Measurements from ENCODE around the gene FAAH.

FAAH gene

GRCh38 chr1:46447499-46448108, 53.5 kb downstream of the FAAH start:
- TF ChIP-seq CTCF (IDR thresholded peaks at IDR 0.05; ENCODE audit: poor library complexity, severe bottlenecking), result no peak
- H3K36me3 ChIP-seq (ENCODE audit: low read depth), result no peaks in the 10 kb centered on the region
- ATAC-seq (ENCODE audit: low read depth) (no peak), DNase-seq (ENCODE audit: low spot score) (no peak)
- H3K9me3 ChIP-seq (ENCODE audit: severe bottlenecking), result no peaks in the 10 kb centered on the region
- H3K4me3 ChIP-seq (ENCODE audit: severe bottlenecking), result no peak overlapping the region
- no peaks in the 10 kb centered on the region for H3K4me1 ChIP-seq (ENCODE audit: insufficient read depth, poor library complexity, severe bottlenecking)
- no peak overlapping the region for H3K27ac ChIP-seq (ENCODE audit: poor library complexity, severe bottlenecking)
- H3K27me3 ChIP-seq (ENCODE audit: insufficient read depth, poor library complexity, severe bottlenecking), result peaks cover 25% of the 10 kb centered on the region

- H3K27ac ChIP-seq (ENCODE audit: poor library complexity, severe bottlenecking), result no peak overlapping the region
- H3K27me3 ChIP-seq (ENCODE audit: insufficient read depth, poor library complexity, severe bottlenecking), result peaks cover 25% of the 10 kb centered on the region
- TF ChIP-seq CTCF (IDR thresholded peaks at IDR 0.05; ENCODE audit: poor library complexity, severe bottlenecking), result no peak
- H3K4me1 ChIP-seq (ENCODE audit: insufficient read depth, poor library complexity, severe bottlenecking), result no peaks in the 10 kb centered on the region
- no peak overlapping the region for H3K4me3 ChIP-seq (ENCODE audit: severe bottlenecking)
- H3K36me3 ChIP-seq (ENCODE audit: low read depth), result no peaks in the 10 kb centered on the region
- no peaks in the 10 kb centered on the region for H3K9me3 ChIP-seq (ENCODE audit: severe bottlenecking)
- DNase-seq (ENCODE audit: low spot score) (no peak), ATAC-seq (ENCODE audit: low read depth) (no peak)
Measured at GRCh38 chr1:46448109-46448911, 54.2 kb downstream of the FAAH start.

- H3K27ac ChIP-seq (ENCODE audit: poor library complexity, severe bottlenecking), result no peak overlapping the region
- no peak for DNase-seq (ENCODE audit: low spot score)
- H3K36me3 ChIP-seq (ENCODE audit: low read depth), result no peaks in the 10 kb centered on the region
- H3K4me1 ChIP-seq (ENCODE audit: insufficient read depth, poor library complexity, severe bottlenecking), result no peaks in the 10 kb centered on the region
- H3K4me3 ChIP-seq (ENCODE audit: severe bottlenecking), result no peak overlapping the region
- peaks cover 25% of the 10 kb centered on the region for H3K27me3 ChIP-seq (ENCODE audit: insufficient read depth, poor library complexity, severe bottlenecking)
- TF ChIP-seq CTCF (IDR thresholded peaks at IDR 0.05; ENCODE audit: poor library complexity, severe bottlenecking), result no peak
- no peak for ATAC-seq (ENCODE audit: low read depth)
- no peaks in the 10 kb centered on the region for H3K9me3 ChIP-seq (ENCODE audit: severe bottlenecking)
Measured at GRCh38 chr1:46449223-46450159, 55.4 kb downstream of the FAAH start.

GRCh38 chr1:46450160-46450517, 56.0 kb downstream of the FAAH start:
- peaks cover 27% of the 10 kb centered on the region for H3K27me3 ChIP-seq (ENCODE audit: insufficient read depth, poor library complexity, severe bottlenecking)

More at GRCh38 chr1:46450160-46450517, 56.0 kb downstream of the FAAH start:
- ATAC-seq (ENCODE audit: low read depth) (no peak), DNase-seq (ENCODE audit: low spot score) (no peak)
- Histone ChIP-seq H3K4me3 (ENCODE audit: severe bottlenecking) (no peak overlapping the region), H3K4me1 (ENCODE audit: insufficient read depth, poor library complexity, severe bottlenecking) (no peaks in the 10 kb centered on the region), H3K9me3 (ENCODE audit: severe bottlenecking) (no peaks in the 10 kb centered on the region), H3K36me3 (ENCODE audit: low read depth) (no peaks in the 10 kb centered on the region), H3K27ac (ENCODE audit: poor library complexity, severe bottlenecking) (no peak overlapping the region)
- no peak for TF ChIP-seq CTCF (IDR thresholded peaks at IDR 0.05; ENCODE audit: poor library complexity, severe bottlenecking)
